Progenitor cell of endocrine pancreas (in vitro differentiated cells): Measurements from ENCODE around the gene RAB15. TPM values are rescaled to one million over a fixed set of nuclear protein-coding genes. Genes with fewer than 3 reads are reported as not detected.

Experiments used
- DNase-seq: peaks from one replicate; pipeline ENCODE4 v3.0.0; 2021; ENCODE audit warnings: low spot score; ENCODE audit not compliant: unreplicated experiment
- H3K27ac Mint-ChIP-seq: 2 replicates; pipeline ENCODE4 v1.8.0; 2021; ENCODE audit warnings: mild to moderate bottlenecking, moderate library complexity, mixed read lengths
- H3K27me3 Mint-ChIP-seq: 2 replicates; pipeline ENCODE4 v1.8.0; 2021; ENCODE audit warnings: mixed read lengths
- H3K36me3 Mint-ChIP-seq: 2 replicates; pipeline ENCODE4 v1.8.0; 2022; ENCODE audit warnings: mixed read lengths; ENCODE audit not compliant: insufficient read depth
- H3K4me1 Mint-ChIP-seq: 2 replicates; pipeline ENCODE4 v1.8.0; 2021; ENCODE audit warnings: low read depth, mixed read lengths
- H3K4me3 Mint-ChIP-seq: 2 replicates; pipeline ENCODE4 v1.8.0; 2021; ENCODE audit warnings: low read depth, mild to moderate bottlenecking, moderate library complexity, mixed read lengths
- H3K9me3 Mint-ChIP-seq: 2 replicates; pipeline ENCODE4 v1.8.0; 2021; ENCODE audit warnings: low read depth, mixed read lengths
- total RNA-seq: library from RNA; stranded (reverse); gene quantifications from 2 replicates; pipeline ENCODE4 v1.2.1, GENCODE V29; 2021
- TF ChIP-seq, protein P1 (sequence below): fragments of 200-600 bp; sonication (generic); IDR thresholded peaks from one replicate; pipeline ENCODE4 v1.5.0; 2021; ENCODE audit warnings: antibody characterized with exemption, mild to moderate bottlenecking; ENCODE audit not compliant: unreplicated experiment

RAB15 gene
- total RNA-seq, 1 donor from 2014 or later: 27.6 TPM

- Mint-ChIP-seq H3K4me3 (peak within 1 kb of the TSS; percentile 17), H3K9me3 (no peaks in the 10 kb centered on the region), H3K36me3 (peaks cover 17% of the 10 kb centered on the region), H3K27me3 (peaks cover 3% of the 10 kb centered on the region), H3K4me1 (peaks cover 31% of the 10 kb centered on the region), H3K27ac (peak within 1 kb of the TSS; percentile 94)
- TF ChIP-seq, protein P1, sequence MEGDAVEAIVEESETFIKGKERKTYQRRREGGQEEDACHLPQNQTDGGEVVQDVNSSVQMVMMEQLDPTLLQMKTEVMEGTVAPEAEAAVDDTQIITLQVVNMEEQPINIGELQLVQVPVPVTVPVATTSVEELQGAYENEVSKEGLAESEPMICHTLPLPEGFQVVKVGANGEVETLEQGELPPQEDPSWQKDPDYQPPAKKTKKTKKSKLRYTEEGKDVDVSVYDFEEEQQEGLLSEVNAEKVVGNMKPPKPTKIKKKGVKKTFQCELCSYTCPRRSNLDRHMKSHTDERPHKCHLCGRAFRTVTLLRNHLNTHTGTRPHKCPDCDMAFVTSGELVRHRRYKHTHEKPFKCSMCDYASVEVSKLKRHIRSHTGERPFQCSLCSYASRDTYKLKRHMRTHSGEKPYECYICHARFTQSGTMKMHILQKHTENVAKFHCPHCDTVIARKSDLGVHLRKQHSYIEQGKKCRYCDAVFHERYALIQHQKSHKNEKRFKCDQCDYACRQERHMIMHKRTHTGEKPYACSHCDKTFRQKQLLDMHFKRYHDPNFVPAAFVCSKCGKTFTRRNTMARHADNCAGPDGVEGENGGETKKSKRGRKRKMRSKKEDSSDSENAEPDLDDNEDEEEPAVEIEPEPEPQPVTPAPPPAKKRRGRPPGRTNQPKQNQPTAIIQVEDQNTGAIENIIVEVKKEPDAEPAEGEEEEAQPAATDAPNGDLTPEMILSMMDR: no peak
- DNase-seq: no peak
These were observed 29.5 kb downstream of the RAB15 start, which contains the start of gene GPX2 for GRCh38 chr14:64942531-64943111. TSS of gene GPX2 (minus strand) at chr14:64942745. CDS start at chr14:64942726, 19 bp downstream.

GRCh38 chr14:64940336-64940910, 31.7 kb downstream of the RAB15 start:
- DNase-seq: no peak
- H3K9me3 Mint-ChIP-seq: no peaks in the 10 kb centered on the region
- H3K27ac Mint-ChIP-seq: no peak overlapping the region
- TF ChIP-seq, protein P1: no peak
- peaks cover 39% of the 10 kb centered on the region for H3K4me1 Mint-ChIP-seq
- peaks cover 17% of the 10 kb centered on the region for H3K36me3 Mint-ChIP-seq
- H3K27me3 Mint-ChIP-seq: peaks cover 3% of the 10 kb centered on the region
- H3K4me3 Mint-ChIP-seq: no peak overlapping the region

DNA sequence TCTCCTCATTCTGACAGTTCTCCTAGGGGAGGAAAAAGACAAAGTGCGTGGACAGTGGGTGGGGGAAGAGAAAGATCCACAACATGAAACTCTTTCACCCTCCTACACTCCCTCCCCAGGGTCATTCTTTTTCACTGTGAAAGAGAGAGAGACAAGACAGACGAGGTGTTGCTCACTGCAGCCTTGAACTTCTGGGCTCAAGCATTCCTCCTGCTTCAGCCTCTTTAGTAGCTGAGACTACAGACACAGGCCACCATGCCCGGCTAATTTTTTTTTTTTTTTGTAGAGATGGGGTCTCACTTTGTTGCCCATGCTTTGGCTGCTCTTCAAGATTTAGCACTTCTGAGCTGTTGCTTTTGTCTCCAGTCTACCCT, 32.3 kb downstream of the RAB15 start:
- TF ChIP-seq, protein P1: no peak
- no peak overlapping the region for H3K4me3 Mint-ChIP-seq
- H3K4me1 Mint-ChIP-seq: peaks cover 41% of the 10 kb centered on the region
- H3K36me3 Mint-ChIP-seq: peaks cover 16% of the 10 kb centered on the region
- no peak for DNase-seq
- H3K9me3 Mint-ChIP-seq: no peaks in the 10 kb centered on the region
- H3K27me3 Mint-ChIP-seq: peaks cover 3% of the 10 kb centered on the region
- H3K27ac Mint-ChIP-seq: peak overlapping the region; percentile 42

GRCh38 chr14:64938972-64939816, 32.9 kb downstream of the RAB15 start:
- DNase-seq: no peak
- Mint-ChIP-seq H3K4me3 (peak overlapping the region; percentile 36), H3K36me3 (peaks cover 18% of the 10 kb centered on the region), H3K4me1 (peaks cover 41% of the 10 kb centered on the region), H3K9me3 (no peaks in the 10 kb centered on the region), H3K27me3 (peaks cover 3% of the 10 kb centered on the region), H3K27ac (peak overlapping the region; percentile 86)
- TF ChIP-seq, protein P1: no peak

DNA sequence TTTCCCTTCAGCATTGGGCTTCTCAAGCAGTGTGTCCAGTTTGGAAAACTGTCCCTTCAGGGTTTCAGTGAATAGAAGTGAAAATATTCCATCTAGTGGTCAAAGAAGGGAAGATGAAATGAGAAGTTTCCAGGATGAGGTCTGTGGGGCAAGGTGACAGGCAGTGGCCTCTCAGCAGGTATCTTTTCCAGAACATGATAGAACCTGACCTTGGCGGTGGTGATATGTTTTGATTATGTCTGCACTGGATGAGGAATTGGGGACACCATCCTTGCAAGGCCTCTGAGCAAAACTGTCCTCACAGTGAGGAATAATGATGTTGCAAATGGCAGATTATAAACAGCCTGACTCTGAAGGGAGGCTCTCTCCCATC, 34.3 kb downstream of the RAB15 start:
- H3K4me1 Mint-ChIP-seq: peaks cover 35% of the 10 kb centered on the region
- H3K27ac Mint-ChIP-seq: no peak overlapping the region
- H3K4me3 Mint-ChIP-seq: no peak overlapping the region
- H3K27me3 Mint-ChIP-seq: peaks cover 3% of the 10 kb centered on the region
- no peak for DNase-seq
- no peaks in the 10 kb centered on the region for H3K9me3 Mint-ChIP-seq
- peaks cover 20% of the 10 kb centered on the region for H3K36me3 Mint-ChIP-seq
- TF ChIP-seq, protein P1: no peak
